Endothelial cell (in vitro differentiated cells): Measurements from ENCODE around the gene APBB1IP. TPM values are rescaled to one million over a fixed set of nuclear protein-coding genes. Genes with fewer than 3 reads are reported as not detected.
A peak's percentile ranks its signal among the peaks of the same experiment; 100 is the strongest.

Experiments used
- DNase-seq: peaks from one replicate; pipeline ENCODE4 v3.0.0; 2021; ENCODE audit warnings: low spot score
- H3K27ac Mint-ChIP-seq: one replicate; pipeline ENCODE4 v1.8.0; 2021; ENCODE audit warnings: mixed read lengths, inconsistent platforms; ENCODE audit not compliant: unreplicated experiment
- H3K27me3 Mint-ChIP-seq: one replicate; pipeline ENCODE4 v1.8.0; 2021; ENCODE audit warnings: mild to moderate bottlenecking, moderate library complexity, mixed read lengths, inconsistent platforms; ENCODE audit not compliant: unreplicated experiment
- H3K36me3 Mint-ChIP-seq: one replicate; pipeline ENCODE4 v1.8.0; 2021; ENCODE audit warnings: mild to moderate bottlenecking, low read depth, mixed read lengths, inconsistent platforms; ENCODE audit not compliant: unreplicated experiment
- H3K4me1 Mint-ChIP-seq: one replicate; pipeline ENCODE4 v1.8.0; 2021; ENCODE audit warnings: mild to moderate bottlenecking, mixed read lengths, inconsistent platforms; ENCODE audit not compliant: unreplicated experiment
- H3K4me3 Mint-ChIP-seq: one replicate; pipeline ENCODE4 v1.8.0; 2021; ENCODE audit warnings: mild to moderate bottlenecking, mixed read lengths, inconsistent platforms; ENCODE audit not compliant: unreplicated experiment
- H3K9me3 Mint-ChIP-seq: one replicate; pipeline ENCODE4 v1.8.0; 2021; ENCODE audit warnings: mixed read lengths, inconsistent platforms; ENCODE audit not compliant: unreplicated experiment
- total RNA-seq: library from RNA; stranded (reverse); fragmentation: NEBNext Ultra II Directional; extraction: Animal tissue kit (Norgen Biotek cat#: 25700); gene quantifications from one replicate; pipeline ENCODE4 v1.2.1, GENCODE V29; 2021; ENCODE audit not compliant: unreplicated experiment
- TF ChIP-seq, protein P1 (sequence below): fragments of 200-600 bp; sonication (generic); IDR thresholded peaks from one replicate; pipeline ENCODE4 v1.5.0; 2021; ENCODE audit warnings: antibody characterized with exemption; ENCODE audit not compliant: unreplicated experiment

Gene APBB1IP
- total RNA-seq, 1 donor from 2014 or later, result not detected

DNA sequence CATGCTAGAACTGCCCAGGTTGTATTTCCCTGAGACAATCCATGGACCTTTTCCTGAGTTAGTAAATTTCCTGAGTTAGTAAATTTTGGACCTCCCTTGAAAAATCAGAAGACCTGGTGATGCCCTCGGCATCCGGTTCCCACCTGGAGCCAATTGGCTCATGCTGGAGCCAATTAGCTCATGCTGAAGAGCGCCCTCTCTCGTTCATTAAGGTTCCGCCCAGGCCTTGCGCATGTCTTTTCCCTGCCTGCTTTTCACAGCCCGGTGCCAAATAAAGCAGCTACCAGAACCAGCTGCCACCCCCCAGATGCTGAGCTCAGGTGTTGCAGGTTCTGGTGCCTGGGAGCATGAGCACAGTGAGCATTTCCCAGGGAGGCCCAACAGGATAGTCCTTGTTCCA, 96.2 kb downstream of the APBB1IP start:
- Mint-ChIP-seq H3K36me3 (no peaks in the 10 kb centered on the region), H3K4me3 (no peak overlapping the region), H3K27ac (no peak overlapping the region), H3K9me3 (no peaks in the 10 kb centered on the region), H3K4me1 (no peaks in the 10 kb centered on the region), H3K27me3 (no peaks in the 10 kb centered on the region)
- TF ChIP-seq, protein P1, sequence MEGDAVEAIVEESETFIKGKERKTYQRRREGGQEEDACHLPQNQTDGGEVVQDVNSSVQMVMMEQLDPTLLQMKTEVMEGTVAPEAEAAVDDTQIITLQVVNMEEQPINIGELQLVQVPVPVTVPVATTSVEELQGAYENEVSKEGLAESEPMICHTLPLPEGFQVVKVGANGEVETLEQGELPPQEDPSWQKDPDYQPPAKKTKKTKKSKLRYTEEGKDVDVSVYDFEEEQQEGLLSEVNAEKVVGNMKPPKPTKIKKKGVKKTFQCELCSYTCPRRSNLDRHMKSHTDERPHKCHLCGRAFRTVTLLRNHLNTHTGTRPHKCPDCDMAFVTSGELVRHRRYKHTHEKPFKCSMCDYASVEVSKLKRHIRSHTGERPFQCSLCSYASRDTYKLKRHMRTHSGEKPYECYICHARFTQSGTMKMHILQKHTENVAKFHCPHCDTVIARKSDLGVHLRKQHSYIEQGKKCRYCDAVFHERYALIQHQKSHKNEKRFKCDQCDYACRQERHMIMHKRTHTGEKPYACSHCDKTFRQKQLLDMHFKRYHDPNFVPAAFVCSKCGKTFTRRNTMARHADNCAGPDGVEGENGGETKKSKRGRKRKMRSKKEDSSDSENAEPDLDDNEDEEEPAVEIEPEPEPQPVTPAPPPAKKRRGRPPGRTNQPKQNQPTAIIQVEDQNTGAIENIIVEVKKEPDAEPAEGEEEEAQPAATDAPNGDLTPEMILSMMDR, result peak; percentile 24
- no peak for DNase-seq

DNA sequence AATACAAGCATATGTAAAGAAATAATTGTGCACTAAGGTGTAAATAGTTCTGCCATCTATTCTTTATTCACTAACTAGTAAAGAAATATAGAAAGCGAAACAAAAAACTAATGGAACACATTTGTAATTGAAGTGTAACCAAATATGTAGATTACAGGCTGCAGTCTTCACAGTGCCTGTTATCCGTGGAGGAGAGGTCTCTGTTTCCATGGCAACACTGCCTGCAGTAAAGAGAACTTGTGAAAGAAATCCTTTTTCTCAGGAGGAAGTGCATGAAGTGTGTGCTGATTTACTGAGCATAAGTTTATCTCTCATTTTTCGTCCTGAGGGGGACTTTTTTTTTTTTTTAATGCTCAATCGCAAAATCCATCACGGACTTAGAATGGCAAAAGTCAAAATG, 102.5 kb downstream of the APBB1IP start:
- no peaks in the 10 kb centered on the region for H3K27me3 Mint-ChIP-seq
- H3K9me3 Mint-ChIP-seq, result no peaks in the 10 kb centered on the region
- no peak overlapping the region for H3K4me3 Mint-ChIP-seq
- no peaks in the 10 kb centered on the region for H3K4me1 Mint-ChIP-seq
- TF ChIP-seq, protein P1, result no peak
- no peaks in the 10 kb centered on the region for H3K36me3 Mint-ChIP-seq
- DNase-seq, result no peak
- H3K27ac Mint-ChIP-seq, result no peak overlapping the region

DNA sequence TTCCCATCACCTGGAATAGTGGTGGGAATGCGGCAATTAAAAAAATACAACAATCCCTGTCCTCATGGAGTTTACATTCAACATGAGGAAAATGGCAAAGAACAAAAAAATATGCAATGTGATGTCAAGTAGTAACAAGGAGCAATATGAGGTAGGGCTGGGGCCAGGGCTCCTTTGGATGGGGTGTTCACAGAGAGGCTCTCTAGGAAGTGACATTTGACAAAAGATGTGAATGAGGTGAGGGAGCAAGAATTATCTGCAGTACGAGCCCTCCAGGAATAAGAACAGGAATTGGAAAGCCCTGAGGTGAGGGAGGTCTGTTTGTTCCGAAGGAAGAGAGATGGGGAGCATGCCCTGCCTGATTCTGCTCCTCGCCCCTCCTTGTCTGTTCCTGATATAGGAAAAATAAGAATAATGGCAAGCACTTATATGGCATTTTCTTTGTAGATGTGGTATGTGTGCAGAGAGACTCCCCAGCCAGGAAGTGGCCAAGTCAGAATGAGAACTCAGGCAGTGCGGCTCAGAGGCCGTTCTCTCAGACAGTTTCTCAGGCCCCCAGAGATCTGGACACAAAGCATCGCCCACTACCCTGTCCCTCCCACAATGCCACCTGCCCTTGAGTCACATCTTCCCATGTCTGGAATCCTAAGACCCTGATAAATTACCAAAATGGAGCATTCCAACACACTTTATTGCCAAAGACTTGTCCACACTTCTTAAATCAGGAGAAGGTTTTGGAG, 105.6 kb downstream of the APBB1IP start:
- Mint-ChIP-seq H3K9me3 (no peaks in the 10 kb centered on the region), H3K4me3 (no peak overlapping the region), H3K4me1 (peaks cover 6% of the 10 kb centered on the region), H3K27me3 (peaks cover 1% of the 10 kb centered on the region), H3K27ac (no peak overlapping the region), H3K36me3 (no peaks in the 10 kb centered on the region)
- no peak for DNase-seq
- TF ChIP-seq, protein P1, result no peak

DNA sequence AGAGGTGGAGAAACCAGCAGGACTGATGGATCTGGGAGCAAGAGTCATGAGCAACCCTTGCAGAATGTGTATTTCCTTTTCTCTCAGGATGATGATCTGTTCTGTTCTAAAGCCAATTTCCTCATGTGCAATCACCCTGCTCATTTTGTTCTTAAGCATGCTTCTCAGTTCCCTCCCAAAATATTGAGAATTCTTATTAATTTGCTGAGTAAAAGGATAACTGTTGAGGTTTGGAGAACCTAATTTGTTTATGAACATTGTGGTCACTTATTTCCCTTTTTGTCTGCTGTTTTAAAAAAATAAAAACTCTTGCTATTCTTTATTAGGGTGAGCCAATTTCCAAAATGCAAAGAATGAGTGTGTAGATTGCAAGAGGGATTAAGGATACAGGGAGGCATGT, 106.8 kb downstream of the APBB1IP start:
- no peak for DNase-seq
- H3K4me1 Mint-ChIP-seq, result peaks cover 6% of the 10 kb centered on the region
- H3K9me3 Mint-ChIP-seq, result no peaks in the 10 kb centered on the region
- peaks cover 1% of the 10 kb centered on the region for H3K27me3 Mint-ChIP-seq
- no peak overlapping the region for H3K4me3 Mint-ChIP-seq
- no peaks in the 10 kb centered on the region for H3K36me3 Mint-ChIP-seq
- TF ChIP-seq, protein P1, result no peak
- no peak overlapping the region for H3K27ac Mint-ChIP-seq

DNA sequence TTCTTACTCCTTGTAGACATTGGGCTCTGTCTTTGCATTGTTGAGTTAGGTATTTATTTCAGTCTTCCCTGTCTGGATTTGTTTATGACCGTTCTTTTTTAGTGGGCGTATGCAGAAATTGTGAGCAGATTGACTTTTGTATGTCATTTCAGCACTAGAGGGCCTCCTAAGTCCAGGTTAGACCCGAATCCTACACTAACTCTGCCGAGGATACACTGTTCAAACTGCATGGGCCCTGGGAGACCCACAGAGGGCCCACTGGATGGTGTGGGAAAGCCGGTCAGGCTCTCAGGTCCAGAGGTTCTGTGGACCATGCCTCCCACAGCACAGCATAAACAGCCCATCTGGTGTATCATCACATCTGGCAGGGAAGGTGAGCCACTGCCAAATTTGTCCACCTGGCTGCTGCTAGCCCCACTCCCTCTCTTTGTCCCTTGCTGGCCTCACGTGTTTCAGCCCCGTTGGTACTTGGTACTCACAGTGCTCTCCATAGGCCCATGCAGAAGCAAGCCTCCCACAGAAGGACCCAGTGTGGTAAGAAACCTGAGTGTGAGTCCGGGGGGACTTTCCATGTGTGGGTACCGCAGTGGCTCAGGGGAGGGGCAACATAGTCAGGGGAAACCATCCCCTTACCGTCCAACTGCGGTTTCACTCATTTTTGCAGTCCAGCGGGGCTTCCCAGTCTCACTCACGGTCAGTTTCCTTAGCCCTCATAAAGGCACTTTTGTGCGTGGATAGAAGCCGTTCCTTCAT, 112.8 kb downstream of the APBB1IP start:
- H3K27me3 Mint-ChIP-seq, result peaks cover 3% of the 10 kb centered on the region
- no peak for DNase-seq

More for the DNA sequence above, 112.8 kb downstream of the APBB1IP start:
- Mint-ChIP-seq H3K4me1 (peaks cover 6% of the 10 kb centered on the region), H3K27ac (no peak overlapping the region), H3K9me3 (no peaks in the 10 kb centered on the region), H3K36me3 (no peaks in the 10 kb centered on the region), H3K4me3 (no peak overlapping the region)
- TF ChIP-seq, protein P1, result no peak
